HepG2 (cell line): ENCODE results near the gene HLF. TPM values are rescaled to one million over a fixed set of nuclear protein-coding genes. Genes with fewer than 3 reads are reported as not detected.

Experiments used
- ARNTL ChIP-seq: sonication (generic); formaldehyde crosslinking; IDR thresholded peaks from 2 replicates; pipeline ENCODE4 v1.4.0; 2020; ENCODE audit warnings: mild to moderate bottlenecking, missing genetic modification reagents
- ATF2 ChIP-seq: sonication (generic); formaldehyde crosslinking; IDR thresholded peaks from 2 replicates; pipeline ENCODE4 v1.4.0; 2020; ENCODE audit warnings: missing genetic modification reagents
- ATF3 ChIP-seq: sonication (generic); formaldehyde crosslinking; IDR thresholded peaks from 2 replicates; pipeline ENCODE4 v1.4.0; 2020; ENCODE audit warnings: missing genetic modification reagents
- ATF7-NPFF ChIP-seq: sonication (generic); formaldehyde crosslinking; IDR thresholded peaks from 2 replicates; pipeline ENCODE4 v1.8.1; 2023; ENCODE audit warnings: mild to moderate bottlenecking, low read depth, missing genetic modification reagents, moderate library complexity
- CHD4 ChIP-seq: fragments of 200-600 bp; sonication (generic); IDR thresholded peaks from 2 replicates; pipeline ENCODE4 v1.7.0; 2017; ENCODE audit warnings: mild to moderate bottlenecking, low read length, borderline replicate concordance
- DBP ChIP-seq: sonication (generic); formaldehyde crosslinking; IDR thresholded peaks from 2 replicates; pipeline ENCODE4 v1.4.0; 2020; ENCODE audit warnings: missing genetic modification reagents; ENCODE audit errors: not compliant biosample characterization
- FOXC1 ChIP-seq: sonication (generic); formaldehyde crosslinking; IDR thresholded peaks from 2 replicates; pipeline ENCODE4 v1.8.0; 2022; ENCODE audit warnings: mild to moderate bottlenecking, missing genetic modification reagents, borderline replicate concordance
- KDM5B ChIP-seq: sonication (generic); formaldehyde crosslinking; IDR thresholded peaks from 2 replicates; pipeline ENCODE4 v1.4.0; 2020; ENCODE audit warnings: missing genetic modification reagents, mild to moderate bottlenecking, borderline replicate concordance
- KMT2A ChIP-seq: sonication (generic); formaldehyde crosslinking; IDR thresholded peaks from 2 replicates; pipeline ENCODE4 v1.4.0; 2020; ENCODE audit warnings: missing genetic modification reagents
- MTA3 ChIP-seq: sonication (generic); formaldehyde crosslinking; IDR thresholded peaks from 2 replicates; pipeline ENCODE4 v1.4.0; 2020; ENCODE audit warnings: missing genetic modification reagents
- MYC ChIP-seq: sonication (generic); formaldehyde crosslinking; IDR thresholded peaks from 2 replicates; pipeline ENCODE4 v1.9.0; 2021; ENCODE audit warnings: missing genetic modification reagents, borderline replicate concordance
- SMC3 ChIP-seq: IDR thresholded peaks from 2 replicates; pipeline ENCODE4 v1.6.1; 2011; ENCODE audit warnings: low read length, improper control_type of control experiment
- SNAI1 ChIP-seq: sonication (generic); formaldehyde crosslinking; IDR thresholded peaks from 2 replicates; pipeline ENCODE4 v1.5.0; 2020; ENCODE audit warnings: mild to moderate bottlenecking, missing genetic modification reagents, borderline replicate concordance
- SPEN ChIP-seq: sonication (generic); formaldehyde crosslinking; IDR thresholded peaks from 2 replicates; pipeline ENCODE4 v1.5.1; 2020; ENCODE audit warnings: low read depth, mild to moderate bottlenecking, missing genetic modification reagents
- THAP7 ChIP-seq: sonication (generic); formaldehyde crosslinking; IDR thresholded peaks from 2 replicates; pipeline ENCODE4 v1.8.1; 2023; ENCODE audit warnings: mild to moderate bottlenecking, missing genetic modification reagents
- YY1 ChIP-seq: IDR thresholded peaks from 2 replicates; pipeline ENCODE4 v1.6.1; 2011; ENCODE audit warnings: low read length, low read depth, moderate library complexity, mild to moderate bottlenecking; ENCODE audit not compliant: insufficient read depth, insufficient replicate concordance
- ZBTB21 ChIP-seq: sonication (generic); formaldehyde crosslinking; IDR thresholded peaks from 2 replicates; pipeline ENCODE4 v1.4.0; 2020; ENCODE audit warnings: missing genetic modification reagents
- ZNF253 ChIP-seq: sonication (generic); formaldehyde crosslinking; IDR thresholded peaks from 2 replicates; pipeline ENCODE4 v1.8.0; 2022; ENCODE audit warnings: mild to moderate bottlenecking, missing genetic modification reagents, borderline replicate concordance
- ZNF343 ChIP-seq: sonication (generic); formaldehyde crosslinking; IDR thresholded peaks from 2 replicates; pipeline ENCODE4 v1.4.0; 2020; ENCODE audit warnings: mild to moderate bottlenecking, missing genetic modification reagents
- ZNF432 ChIP-seq: sonication (generic); formaldehyde crosslinking; IDR thresholded peaks from 2 replicates; pipeline ENCODE4 v1.5.0; 2020; ENCODE audit warnings: missing genetic modification reagents, mild to moderate bottlenecking, borderline replicate concordance
- ZNF460 ChIP-seq: sonication (generic); formaldehyde crosslinking; IDR thresholded peaks from 2 replicates; pipeline ENCODE4 v1.5.1; 2020; ENCODE audit warnings: missing genetic modification reagents, mild to moderate bottlenecking, borderline replicate concordance
- ZNF580 ChIP-seq: IDR thresholded peaks from 2 replicates; pipeline ENCODE4 v1.6.1; 2016; ENCODE audit warnings: low read depth, borderline replicate concordance
- ZNF780A ChIP-seq: sonication (generic); formaldehyde crosslinking; IDR thresholded peaks from 2 replicates; pipeline ENCODE4 v1.8.0; 2022; ENCODE audit warnings: mild to moderate bottlenecking, missing genetic modification reagents, moderate library complexity
- ZXDC ChIP-seq: sonication (generic); formaldehyde crosslinking; IDR thresholded peaks from 2 replicates; pipeline ENCODE4 v1.5.0; 2020; ENCODE audit warnings: mild to moderate bottlenecking, missing genetic modification reagents
- polyA plus RNA-seq, 8 experiments: library from polyadenylated mRNA; depleted of rRNA in 3 of 8; stranded (reverse) in 7 of 8; unstranded in 1 of 8; fragments of >200 nt; fragmentation: Illumina TruSeq in 4 of 8; extraction: Trizol in 4 of 8; gene quantifications; 2 replicates each; pipeline versions ENCODE4 v1.2.1 to v1.2.3, GENCODE V29; 2011 to 2016; ENCODE audit warnings: low read depth in 4 of 8, missing spikeins in 1 of 8, mixed read lengths in 1 of 8; ENCODE audit not compliant: insufficient read depth in 1 of 8
- total RNA-seq, 5 experiments: library from RNA; depleted of rRNA; stranded (reverse); fragments of >200 nt; fragmentation: Illumina TruSeq; extraction: Trizol; gene quantifications; 2 replicates each; pipeline ENCODE4 v1.2.3, GENCODE V29; 2016; ENCODE audit warnings: low read depth in 1 of 5

Gene HLF
- total and polyA plus RNA-seq, 2 of the 13 experiments (the other 11 are each of a cell fraction or from before 2014, with no cell fraction given), result 202 to 346 TPM

GRCh38 chr17:55264645-55265298 is at the start of gene HLF (continued):
- TF ChIP-seq SPEN (CRISPR knock-in tag) (peak; percentile 81), ARNTL (CRISPR knock-in tag) (peak; percentile 97), KMT2A (CRISPR knock-in tag) (peak; percentile 51; the same call in 1 of the 2 replicates), ZBTB21 (CRISPR knock-in tag) (no peak), SNAI1 (CRISPR knock-in tag) (no peak), ZNF580 (CRISPR knock-in tag) (no peak), ZNF780A (CRISPR knock-in tag) (no peak), YY1 (peak; percentile 87), ZXDC (peak; percentile 65; the same call in 1 of the 2 replicates), DBP (CRISPR knock-in tag) (no peak), THAP7 (CRISPR knock-in tag) (no peak), SMC3 (no peak), MTA3 (no peak), KDM5B (CRISPR knock-in tag) (peak; percentile 7; the same call in 1 of the 2 replicates), ZNF343 (CRISPR knock-in tag) (no peak), ZNF432 (CRISPR knock-in tag) (no peak), ATF3 (CRISPR knock-in tag) (no peak), ATF2 (peak; percentile 89), ZNF460 (CRISPR knock-in tag) (no peak), CHD4 (no peak), FOXC1 (CRISPR knock-in tag) (no peak), MYC (peak; percentile 65), ATF7-NPFF (peak; percentile 77; the same call in 1 of the 2 replicates), ZNF253 (CRISPR knock-in tag) (0 out of 2 replicates have a peak, but pooled peaks have one; percentile 27)
